HEK293T (cell line): ENCODE results near the gene TBC1D14.

ENCODE experiments used
- CTCF ChIA-PET: fragments of 350-600 bp; formaldehyde crosslinking; extraction: SDS; loops from one replicate; lab custom pipeline; 2021; ENCODE audit warnings: antibody characterized with exemption, inconsistent platforms; lab: Yijun Ruan, JAX
- POLR2A ChIA-PET: fragments of 350-600 bp; formaldehyde crosslinking; extraction: SDS; loops from one replicate; lab custom pipeline; 2020; ENCODE audit warnings: antibody characterized with exemption, inconsistent platforms; lab: Yijun Ruan, JAX
- DNase-seq: peaks from one replicate; pipeline ENCODE4 v3.0.0; 2012; ENCODE audit warnings: mixed read lengths; ENCODE audit errors: extremely low spot score
- ARNT ChIP-seq: fragments of 450-650 bp; IDR thresholded peaks from 2 replicates; pipeline ENCODE4 v1.6.1; 2017; ENCODE audit warnings: mild to moderate bottlenecking
- BHLHE40 ChIP-seq: fragments of 450-650 bp; IDR thresholded peaks from 2 replicates; pipeline ENCODE4 v1.6.1; 2016; ENCODE audit warnings: mild to moderate bottlenecking, moderate library complexity, borderline replicate concordance
- CTBP1 ChIP-seq: fragments of 450-650 bp; IDR thresholded peaks from 2 replicates; pipeline ENCODE4 v1.6.1; 2016; ENCODE audit warnings: borderline replicate concordance
- ELF4 ChIP-seq: fragments of 450-650 bp; IDR thresholded peaks from 2 replicates; pipeline ENCODE4 v1.6.1; 2017; ENCODE audit warnings: antibody characterized with exemption
- FOXA1 ChIP-seq: fragments of 450-650 bp; IDR thresholded peaks from 2 replicates; pipeline ENCODE4 v1.6.1; 2016; ENCODE audit warnings: mild to moderate bottlenecking
- FOXK2 ChIP-seq: fragments of 450-650 bp; IDR thresholded peaks from 2 replicates; pipeline ENCODE4 v1.6.1; 2016; ENCODE audit warnings: mild to moderate bottlenecking
- FOXM1 ChIP-seq: fragments of 450-650 bp; IDR thresholded peaks from 2 replicates; pipeline ENCODE4 v1.6.1; 2017; ENCODE audit warnings: mild to moderate bottlenecking, borderline replicate concordance
- HDGF ChIP-seq: fragments of 450-650 bp; IDR thresholded peaks from 2 replicates; pipeline ENCODE4 v1.6.1; 2017; ENCODE audit warnings: antibody characterized with exemption, borderline replicate concordance
- L3MBTL2 ChIP-seq: fragments of 450-650 bp; conservative IDR thresholded peaks from 2 replicates; pipeline ENCODE4 v1.6.1; 2016; ENCODE audit warnings: mild to moderate bottlenecking
- LEF1 ChIP-seq: fragments of 450-650 bp; IDR thresholded peaks from 2 replicates; pipeline ENCODE4 v1.6.1; 2017; ENCODE audit warnings: mild to moderate bottlenecking, borderline replicate concordance
- NFRKB ChIP-seq: fragments of 450-650 bp; IDR thresholded peaks from 2 replicates; pipeline ENCODE4 v1.6.1; 2016; ENCODE audit warnings: mild to moderate bottlenecking, moderate library complexity
- SP1 ChIP-seq: fragments of 450-650 bp; IDR thresholded peaks from 2 replicates; pipeline ENCODE4 v1.6.1; 2017
- SUZ12 ChIP-seq: fragments of 450-650 bp; IDR thresholded peaks from 2 replicates; pipeline ENCODE4 v1.6.1; 2016; ENCODE audit warnings: mild to moderate bottlenecking
- TARDBP ChIP-seq: fragments of 450-650 bp; IDR thresholded peaks from 2 replicates; pipeline ENCODE4 v1.6.1; 2016
- ZNF384 ChIP-seq: fragments of 450-650 bp; IDR thresholded peaks from 2 replicates; pipeline ENCODE4 v1.6.1; 2016
- TF ChIP-seq, protein P1 (sequence below): fragments of 450-650 bp; IDR thresholded peaks from 2 replicates; pipeline ENCODE4 v1.6.1; 2016

The TBC1D14 gene

DNA sequence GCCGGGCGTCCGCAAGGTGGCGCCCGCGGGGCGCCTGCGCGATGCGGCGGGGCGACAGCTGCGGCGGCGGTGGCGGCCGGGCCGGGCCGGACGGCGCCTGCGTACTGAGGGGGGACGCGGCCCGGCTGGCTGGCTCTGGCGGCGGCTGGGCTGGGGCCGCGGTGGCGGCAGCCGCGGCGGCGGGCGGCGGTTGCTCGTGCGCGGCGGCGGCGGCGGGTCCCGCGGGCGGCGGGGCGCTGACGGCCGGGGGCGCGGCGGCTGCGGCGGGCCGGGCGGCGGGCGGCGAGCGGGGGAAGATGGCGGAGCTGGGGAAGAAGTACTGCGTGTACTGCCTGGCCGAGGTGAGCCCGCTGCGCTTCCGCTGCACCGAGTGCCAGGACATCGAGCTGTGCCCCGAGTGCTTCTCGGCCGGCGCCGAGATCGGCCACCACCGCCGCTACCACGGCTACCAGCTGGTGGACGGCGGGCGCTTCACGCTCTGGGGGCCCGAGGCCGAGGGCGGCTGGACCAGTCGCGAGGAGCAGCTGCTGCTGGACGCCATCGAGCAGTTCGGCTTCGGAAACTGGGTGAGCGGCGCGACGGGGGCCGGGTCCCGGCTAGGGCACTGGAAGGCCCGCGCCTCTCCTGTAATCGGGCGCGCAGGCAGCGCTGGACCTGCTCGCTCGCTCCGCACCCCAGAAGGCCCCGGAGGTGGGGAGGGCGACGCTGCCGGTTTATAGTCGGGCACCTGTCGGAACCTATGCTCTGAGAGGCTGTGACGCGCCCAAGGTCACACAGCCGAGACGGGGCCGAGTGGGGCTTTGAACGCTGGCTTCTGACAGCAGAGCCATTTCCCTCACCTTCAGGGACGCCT, 133.9 kb downstream of the TBC1D14 start, which contains the start of gene TADA2B:
TADA2B (plus strand) TSS at position 89 of the 853 bp plus-strand sequence; CDS start at position 297, 208 bp downstream.
- CTCF ChIA-PET = interaction anchor here (0.7 to 1.5 kb wide), 6 partner anchors 13 to 69 kb away, joined by 3 to 14 read pairs (median 3); partner anchors contain the start of gene GRPEL1
- POLR2A ChIA-PET = interaction anchor here (0.8 to 7.8 kb wide), 6 partner anchors 11 to 134 kb away, joined by 3 to 67 read pairs (median 4); partner anchors contain the start of genes GRPEL1 and TBC1D14
- no peak for DNase-seq
- no peak for TF ChIP-seq FOXM1
- 0 out of 2 replicates have a peak, but pooled peaks have one; percentile 11 for TF ChIP-seq ARNT
- TF ChIP-seq FOXK2 = no peak

GRCh38 chr4:7044137-7044930, 134.7 kb downstream of the TBC1D14 start:
- DNase-seq = no peak
- ChIA-PET POLR2A (interaction anchor here (0.8 to 7.8 kb wide), 5 partner anchors 14 to 56 kb away, joined by 3 to 67 read pairs (median 4); partner anchors contain the start of gene GRPEL1), CTCF (interaction anchor here (0.9 kb wide), 1 partner anchor 26 kb away, joined by 4 read pairs; no protein-coding TSS in a partner anchor)
- TF ChIP-seq TARDBP = no peak
- no peak for TF ChIP-seq LEF1
- TF ChIP-seq SP1 = no peak
- no peak for TF ChIP-seq ZNF384
- TF ChIP-seq FOXA1 = no peak
- no peak for TF ChIP-seq L3MBTL2
- no peak for TF ChIP-seq ARNT
- no peak for TF ChIP-seq FOXM1
- TF ChIP-seq FOXK2 = no peak
- TF ChIP-seq, protein P1, sequence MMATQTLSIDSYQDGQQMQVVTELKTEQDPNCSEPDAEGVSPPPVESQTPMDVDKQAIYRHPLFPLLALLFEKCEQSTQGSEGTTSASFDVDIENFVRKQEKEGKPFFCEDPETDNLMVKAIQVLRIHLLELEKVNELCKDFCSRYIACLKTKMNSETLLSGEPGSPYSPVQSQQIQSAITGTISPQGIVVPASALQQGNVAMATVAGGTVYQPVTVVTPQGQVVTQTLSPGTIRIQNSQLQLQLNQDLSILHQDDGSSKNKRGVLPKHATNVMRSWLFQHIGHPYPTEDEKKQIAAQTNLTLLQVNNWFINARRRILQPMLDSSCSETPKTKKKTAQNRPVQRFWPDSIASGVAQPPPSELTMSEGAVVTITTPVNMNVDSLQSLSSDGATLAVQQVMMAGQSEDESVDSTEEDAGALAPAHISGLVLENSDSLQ = no peak
- no peak for TF ChIP-seq SUZ12
- TF ChIP-seq ELF4 = no peak
- TF ChIP-seq NFRKB = no peak
- TF ChIP-seq BHLHE40 = no peak

DNA sequence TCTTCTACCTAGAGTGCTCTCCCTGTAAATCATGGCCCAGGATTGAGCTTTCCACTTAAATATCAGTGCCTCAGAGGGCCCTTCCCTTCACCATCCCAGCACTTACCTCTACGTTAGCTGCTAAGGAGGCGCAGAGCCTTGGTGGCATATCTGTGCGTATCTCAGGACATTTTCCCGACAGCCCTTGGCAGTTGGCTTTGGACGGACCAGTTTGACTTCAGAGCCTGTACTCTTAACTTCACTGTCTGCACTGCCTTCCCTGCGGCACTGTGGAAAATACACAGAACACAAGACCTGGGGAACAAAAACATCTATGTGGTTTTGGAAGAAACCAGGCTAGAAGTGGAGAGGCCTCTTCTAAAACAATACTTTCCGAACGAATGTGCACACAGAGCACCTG, 135.9 kb downstream of the TBC1D14 start:
- DNase-seq = no peak
- ChIA-PET POLR2A (interaction anchor here (1.5 to 7.8 kb wide), 2 partner anchors 13 to 22 kb away, joined by 3 to 67 read pairs; partner anchors contain the start of gene GRPEL1), CTCF (interaction anchor here (0.9 kb wide), 1 partner anchor 25 kb away, joined by 4 read pairs; no protein-coding TSS in a partner anchor)
- no peak for TF ChIP-seq SP1
- TF ChIP-seq FOXK2 = no peak
- TF ChIP-seq NFRKB = no peak
- TF ChIP-seq, protein P1 = no peak
- TF ChIP-seq LEF1 = no peak
- TF ChIP-seq BHLHE40 = no peak
- TF ChIP-seq L3MBTL2 = no peak
- TF ChIP-seq ZNF384 = no peak
- no peak for TF ChIP-seq ELF4
- TF ChIP-seq CTBP1 = no peak
- TF ChIP-seq HDGF = no peak
- TF ChIP-seq FOXM1 = no peak
- no peak for TF ChIP-seq FOXA1
- no peak for TF ChIP-seq SUZ12

DNA sequence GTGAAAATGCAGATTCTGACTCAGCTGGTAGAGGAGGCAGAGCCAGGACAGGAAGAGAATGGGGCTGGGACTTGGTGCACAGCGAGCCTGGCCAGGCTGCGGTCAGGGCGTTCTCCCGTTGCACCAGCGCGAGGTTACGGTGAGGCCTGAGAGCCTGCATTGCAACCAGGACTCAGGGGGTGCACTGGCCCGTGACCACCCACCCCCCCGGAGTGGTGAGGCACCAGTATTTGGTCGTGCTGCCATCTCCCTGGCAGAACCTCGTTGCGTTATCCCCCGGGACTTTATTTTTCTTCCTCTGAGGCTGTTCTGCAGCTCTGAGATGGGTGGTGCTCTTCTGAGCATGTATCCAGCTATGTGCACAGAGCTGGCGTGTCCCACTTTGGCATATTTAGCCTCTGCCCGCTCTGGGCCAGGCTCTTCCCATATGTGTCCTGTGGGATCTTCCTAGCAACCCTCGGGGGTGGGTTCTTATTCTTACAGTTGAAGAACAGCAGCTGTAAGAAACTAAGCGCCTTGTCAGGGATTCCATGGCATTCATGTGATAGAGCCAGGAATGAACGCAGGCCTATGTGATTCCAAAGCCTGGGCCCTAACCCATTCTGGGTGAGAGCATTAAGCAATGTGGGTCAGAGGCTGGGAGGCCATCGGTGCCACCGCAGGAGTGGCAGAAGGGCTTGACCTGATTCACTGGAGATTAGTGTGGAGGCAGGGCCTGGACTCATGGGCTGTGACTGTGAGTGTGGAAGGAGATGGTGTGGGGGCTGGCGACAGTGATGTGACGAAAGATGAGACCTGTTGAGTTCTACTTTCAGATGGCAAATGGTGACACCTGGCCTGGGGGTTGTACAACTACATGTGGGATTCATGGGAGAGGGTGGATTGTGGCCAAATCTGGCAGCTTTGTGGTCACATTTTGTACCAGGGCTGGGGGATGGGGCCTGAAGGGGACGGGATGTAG, 136.6 kb downstream of the TBC1D14 start:
- no peak for DNase-seq
- no peak for TF ChIP-seq BHLHE40
- no peak for TF ChIP-seq CTBP1
- TF ChIP-seq FOXM1 = no peak
- no peak for TF ChIP-seq SP1
- no peak for TF ChIP-seq ARNT
- TF ChIP-seq ELF4 = no peak
- TF ChIP-seq, protein P1 = no peak
- TF ChIP-seq FOXA1 = no peak
- TF ChIP-seq SUZ12 = no peak
- no peak for TF ChIP-seq NFRKB
- no peak for TF ChIP-seq L3MBTL2
- TF ChIP-seq HDGF = no peak
- TF ChIP-seq LEF1 = no peak
- TF ChIP-seq TARDBP = no peak
- no peak for TF ChIP-seq FOXK2
- TF ChIP-seq ZNF384 = no peak
- POLR2A ChIA-PET = interaction anchor here (1.5 to 7.8 kb wide), 2 partner anchors 13 to 22 kb away, joined by 3 to 67 read pairs; partner anchors contain the start of gene GRPEL1
- CTCF ChIA-PET = no interaction called here
